A549 (cell line): ENCODE data around the gene CA11.

Experiments used
- ATOH8 ChIP-seq: fragments of 250-450 bp; sonication (Bioruptor Pico); IDR thresholded peaks from 2 replicates; pipeline ENCODE4 v1.5.0; 2020; ENCODE audit warnings: low read depth, mild to moderate bottlenecking, moderate library complexity
- CEBPB ChIP-seq, 2 experiments: fragments of >200 bp in 1 of 2; sonication (Bioruptor Twin) in 1 of 2; formaldehyde crosslinking in 1 of 2; IDR thresholded peaks; 2 replicates each; pipeline ENCODE4 v1.6.1; 2012 to 2016
- CTCF ChIP-seq: fragments of >200 bp; sonication (Bioruptor Twin); formaldehyde crosslinking; IDR thresholded peaks from 3 replicates; pipeline ENCODE4 v1.5.1; 2016
- ELK1 ChIP-seq: fragments of 150-350 bp; IDR thresholded peaks from 2 replicates; pipeline ENCODE4 v1.6.1; 2014; ENCODE audit warnings: low read depth, mild to moderate bottlenecking, low read length
- EP300 ChIP-seq, 2 experiments: fragments of >200 bp; sonication (Bioruptor Twin); formaldehyde crosslinking; IDR thresholded peaks; 2 replicates in 1 of 2; 3 replicates in 1 of 2; pipeline ENCODE4 v1.6.1; 2016 to 2017
- HOXA7 ChIP-seq: fragments of 250-450 bp; sonication (Bioruptor Pico); IDR thresholded peaks from 2 replicates; pipeline ENCODE4 v1.5.0; 2020; ENCODE audit warnings: mild to moderate bottlenecking, moderate library complexity
- POLR2A ChIP-seq: IDR thresholded peaks from 2 replicates; pipeline ENCODE4 v1.6.1; 2012; ENCODE audit warnings: mild to moderate bottlenecking, low read length
- RAD21 ChIP-seq, 2 experiments: fragments of >200 bp in 1 of 2; sonication (Bioruptor Twin) in 1 of 2; formaldehyde crosslinking in 1 of 2; IDR thresholded peaks in 1 of 2; conservative IDR thresholded peaks in 1 of 2; 2 replicates in 1 of 2; 3 replicates in 1 of 2; pipeline ENCODE4 v1.6.1; 2012 to 2018; ENCODE audit warnings: inconsistent platforms in 1 of 2
- RNF2 ChIP-seq: fragments of 200-600 bp; sonication (generic); IDR thresholded peaks from 2 replicates; pipeline ENCODE4 v1.6.1; 2016; ENCODE audit warnings: low read depth, mild to moderate bottlenecking, antibody characterized with exemption, moderate library complexity, borderline replicate concordance

GRCh38 chr19:48623556-48624066 lies 22.4 kb downstream of the CA11 start:
- TF ChIP-seq HOXA7 (CRISPR knock-in tag), result no peak
- no peak for TF ChIP-seq ELK1
- TF ChIP-seq CTCF, result no peak
- TF ChIP-seq POLR2A, result no peak
- no peak for TF ChIP-seq RNF2
- no peak for TF ChIP-seq RAD21 (conservative IDR thresholded peaks at IDR 0.05 in 1 of 2, IDR thresholded peaks at IDR 0.05 in 1 of 2)
- TF ChIP-seq ATOH8 (CRISPR knock-in tag), result no peak
- no peak for TF ChIP-seq CEBPB (IDR thresholded peaks at IDR 0.05)
- TF ChIP-seq EP300 (IDR thresholded peaks at IDR 0.05), result no peak
